MCF 10A (cell line): ENCODE data around the gene SP9. TPM values are rescaled to one million over a fixed set of nuclear protein-coding genes. Genes with fewer than 3 reads are reported as not detected.

Source experiments
- Bru-seq: library from RNA; stranded (reverse); fragments of 400-500 nt; gene quantifications from one replicate; lab custom pipeline; 2021; lab: Mats Ljungman, UMichigan
- BruChase-seq, 2 experiments: library from RNA; stranded (reverse); fragments of 400-500 nt; gene quantifications; one replicate each; lab custom pipeline; 2021; lab: Mats Ljungman, UMichigan
- BruUV-seq: library from RNA; stranded (reverse); fragments of 400-500 nt; replicated peaks from 2 replicates; lab custom pipeline; 2021; lab: Mats Ljungman, UMichigan
- CTCF ChIA-PET: fragments of 300-600 bp; sonication (Branson Sonifier 250); formaldehyde crosslinking; extraction: SDS; loops from one replicate; lab custom pipeline; 2021; ENCODE audit warnings: antibody characterized with exemption, inconsistent platforms; lab: Yijun Ruan, JAX
- POLR2A ChIA-PET: fragments of 300-600, 350-650 bp; sonication (Branson Sonifier 250); formaldehyde crosslinking; extraction: SDS; loops from one replicate; lab custom pipeline; 2020; ENCODE audit warnings: antibody characterized with exemption, inconsistent platforms; lab: Yijun Ruan, JAX
- DNase-seq: peaks from one replicate; pipeline ENCODE4 v3.0.0-alpha.2; 2018; ENCODE audit not compliant: unreplicated experiment
- H3K27ac Mint-ChIP-seq: one replicate; pipeline ENCODE4 v1.8.0; 2022; ENCODE audit warnings: mild to moderate bottlenecking, low read depth, mixed read lengths; ENCODE audit not compliant: unreplicated experiment
- H3K27me3 Mint-ChIP-seq: one replicate; pipeline ENCODE4 v1.8.0; 2022; ENCODE audit warnings: mixed read lengths; ENCODE audit not compliant: insufficient read depth, unreplicated experiment
- H3K36me3 Mint-ChIP-seq: one replicate; pipeline ENCODE4 v1.8.0; 2022; ENCODE audit warnings: mild to moderate bottlenecking, moderate library complexity, mixed read lengths; ENCODE audit not compliant: insufficient read depth, unreplicated experiment
- H3K4me1 Mint-ChIP-seq: one replicate; pipeline ENCODE4 v1.8.0; 2022; ENCODE audit warnings: mixed read lengths; ENCODE audit not compliant: insufficient read depth, unreplicated experiment
- H3K4me3 Mint-ChIP-seq: one replicate; pipeline ENCODE4 v1.8.0; 2022; ENCODE audit warnings: mild to moderate bottlenecking, moderate library complexity, mixed read lengths; ENCODE audit not compliant: unreplicated experiment
- H3K9me3 Mint-ChIP-seq: one replicate; pipeline ENCODE4 v1.8.0; 2022; ENCODE audit warnings: mixed read lengths; ENCODE audit not compliant: unreplicated experiment
- CTCF ChIP-seq: fragments of 200-600 bp; IDR thresholded peaks from one replicate; pipeline ENCODE4 v1.8.0; 2022; ENCODE audit warnings: antibody characterized with exemption, mild to moderate bottlenecking; ENCODE audit not compliant: unreplicated experiment
- intact Hi-C: fragments of 100-400 bp; cut with micrococcal nuclease; formaldehyde crosslinking; loops from 2 replicates; pipeline ENCODE4 v1.14.1; 2022
- long read RNA-seq: library from polyadenylated mRNA; stranded (forward); transcript quantifications from one replicate; pipeline ENCODE4 v2.0.0, GENCODE V29; 2022
- total RNA-seq: library from RNA; stranded (reverse); gene quantifications from 2 replicates; pipeline ENCODE4 v1.2.3, GENCODE V29; 2022

Gene SP9
- total RNA-seq, result not detected in 2 replicates
- Bru-seq, nascent RNA, result percentile 14 among the genes with signal in this experiment
- BruChase-seq, experiment 1, labeled RNA remaining after a 6-hour chase, result not detected
- BruChase-seq, experiment 2, labeled RNA remaining after a 2-hour chase, result not detected
- long read RNA-seq, result 0 reads

- TF ChIP-seq CTCF, result no peak
Observed at GRCh38 chr2:174334781-174335251, at the start of gene SP9. Gene SP9 (plus strand): TSS chr2:174334954. CDS start chr2:174335093, 139 bp downstream.

DNA sequence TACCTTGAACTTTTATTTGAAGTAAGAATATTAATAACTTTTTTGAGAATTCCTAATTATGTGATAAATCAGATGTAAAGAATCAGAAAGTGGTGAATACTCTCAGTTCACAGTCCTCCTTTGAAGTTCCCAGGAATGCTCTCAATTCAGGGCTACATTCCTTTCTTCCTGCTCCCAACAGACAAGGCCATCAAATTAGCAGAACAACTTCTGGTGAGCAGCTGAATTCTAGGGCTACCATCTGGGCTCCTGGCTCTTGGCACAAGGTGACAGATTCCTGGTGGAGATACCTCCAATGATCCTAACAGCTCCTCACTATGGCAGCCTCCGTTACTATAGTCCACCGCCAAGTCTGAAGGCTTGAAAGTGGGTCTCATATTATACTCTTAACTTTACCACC, 48.6 kb upstream of the SP9 start:
- Mint-ChIP-seq H3K4me1 (no peaks in the 10 kb centered on the region), H3K36me3 (no peaks in the 10 kb centered on the region), H3K4me3 (no peak overlapping the region), H3K27ac (no peak overlapping the region), H3K9me3 (peaks cover 6% of the 10 kb centered on the region), H3K27me3 (no peaks in the 10 kb centered on the region)
- POLR2A ChIA-PET, result no interaction called here
- CTCF ChIA-PET, result no interaction called here
- TF ChIP-seq CTCF, result no peak
- BruUV-seq, result no TSS peak
- intact Hi-C loops, result no loop called here
- DNase-seq, result no peak

More at GRCh38 chr2:174334781-174335251, at the start of gene SP9:
- Mint-ChIP-seq H3K4me1 (no peaks in the 10 kb centered on the region), H3K36me3 (no peaks in the 10 kb centered on the region), H3K27me3 (no peaks in the 10 kb centered on the region), H3K27ac (no peak within 1 kb of the TSS), H3K4me3 (peak within 1 kb of the TSS; percentile 73), H3K9me3 (no peaks in the 10 kb centered on the region)
- intact Hi-C loops, result no loop called here
- ChIA-PET POLR2A (interaction anchor here (0.6 kb wide), 1 partner anchor 103 kb away, joined by 4 read pairs; no protein-coding TSS in a partner anchor), CTCF (no interaction called here)
- no TSS peak for BruUV-seq
- DNase-seq, result no peak

GRCh38 chr2:174292908-174293307, 41.8 kb upstream of the SP9 start:
- no peak for DNase-seq
- peaks cover 4% of the 10 kb centered on the region for H3K27me3 Mint-ChIP-seq
- ChIA-PET CTCF (no interaction called here), POLR2A (no interaction called here)
- no peak overlapping the region for H3K27ac Mint-ChIP-seq
- intact Hi-C loops, result no loop called here
- no peaks in the 10 kb centered on the region for H3K36me3 Mint-ChIP-seq
- TF ChIP-seq CTCF, result no peak
- peaks cover 6% of the 10 kb centered on the region for H3K9me3 Mint-ChIP-seq
- no peaks in the 10 kb centered on the region for H3K4me1 Mint-ChIP-seq
- no TSS peak for BruUV-seq
- H3K4me3 Mint-ChIP-seq, result no peak overlapping the region

DNA sequence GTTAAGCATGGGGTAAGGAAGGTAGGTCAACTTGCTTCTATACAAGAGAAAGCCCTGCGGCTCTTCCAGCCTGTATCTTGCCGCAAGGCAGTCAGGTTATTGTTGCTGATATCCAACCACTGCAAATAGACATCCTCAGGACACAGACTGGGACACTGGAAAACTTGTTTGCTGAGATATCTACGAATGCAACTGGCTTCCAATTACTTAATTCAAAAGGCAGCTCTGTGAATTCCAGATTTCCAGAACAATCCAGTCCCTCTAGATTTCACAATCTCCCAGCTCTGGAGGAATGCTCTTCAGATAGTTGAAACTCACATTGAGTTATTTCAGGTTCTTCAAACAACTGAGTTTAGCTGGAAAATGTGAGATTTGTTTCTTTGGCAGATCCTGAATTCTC, 34.6 kb upstream of the SP9 start:
- Mint-ChIP-seq H3K4me3 (no peak overlapping the region), H3K27ac (no peak overlapping the region), H3K9me3 (no peaks in the 10 kb centered on the region), H3K27me3 (peaks cover 19% of the 10 kb centered on the region), H3K4me1 (no peaks in the 10 kb centered on the region), H3K36me3 (no peaks in the 10 kb centered on the region)
- CTCF ChIA-PET, result no interaction called here
- no TSS peak for BruUV-seq
- DNase-seq, result no peak
- intact Hi-C loops, result no loop called here
- POLR2A ChIA-PET, result no interaction called here
- TF ChIP-seq CTCF, result no peak
